ENCODE results near the gene CNTNAP5.

DNA sequence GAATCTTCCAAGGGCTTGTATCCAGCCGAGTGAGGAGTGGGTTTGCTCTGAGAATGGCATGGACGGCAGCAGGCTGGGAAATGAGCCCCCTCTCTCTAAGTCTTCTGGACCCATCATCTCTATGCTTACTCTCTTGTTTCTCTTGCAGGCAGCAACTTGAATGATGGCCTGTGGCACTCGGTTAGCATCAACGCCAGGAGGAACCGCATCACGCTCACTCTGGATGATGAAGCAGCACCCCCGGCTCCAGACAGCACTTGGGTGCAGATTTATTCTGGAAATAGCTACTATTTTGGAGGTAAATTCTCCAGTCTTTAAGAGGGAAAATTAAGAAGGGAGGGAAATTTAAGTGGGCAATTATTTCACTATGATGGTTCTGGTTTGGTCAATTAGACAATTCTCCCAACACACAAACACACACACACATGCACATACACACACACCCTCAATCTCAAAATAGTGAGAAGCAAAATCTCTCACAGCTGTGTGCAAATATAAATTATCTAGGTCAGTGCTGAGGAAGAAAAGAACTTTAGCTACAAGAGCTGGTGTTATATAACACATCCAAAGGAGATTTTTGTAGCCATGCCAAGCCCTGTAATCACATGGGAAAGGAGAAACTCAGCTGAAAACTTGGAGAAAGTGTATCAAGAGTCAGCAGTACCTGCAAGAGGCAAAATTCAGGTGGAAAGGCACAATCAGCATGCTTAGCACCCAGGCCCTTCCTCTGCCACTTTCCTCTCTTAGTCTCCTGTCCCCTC lies 499.2 kb downstream of the CNTNAP5 start:
- TF ChIP-seq, protein P1, sequence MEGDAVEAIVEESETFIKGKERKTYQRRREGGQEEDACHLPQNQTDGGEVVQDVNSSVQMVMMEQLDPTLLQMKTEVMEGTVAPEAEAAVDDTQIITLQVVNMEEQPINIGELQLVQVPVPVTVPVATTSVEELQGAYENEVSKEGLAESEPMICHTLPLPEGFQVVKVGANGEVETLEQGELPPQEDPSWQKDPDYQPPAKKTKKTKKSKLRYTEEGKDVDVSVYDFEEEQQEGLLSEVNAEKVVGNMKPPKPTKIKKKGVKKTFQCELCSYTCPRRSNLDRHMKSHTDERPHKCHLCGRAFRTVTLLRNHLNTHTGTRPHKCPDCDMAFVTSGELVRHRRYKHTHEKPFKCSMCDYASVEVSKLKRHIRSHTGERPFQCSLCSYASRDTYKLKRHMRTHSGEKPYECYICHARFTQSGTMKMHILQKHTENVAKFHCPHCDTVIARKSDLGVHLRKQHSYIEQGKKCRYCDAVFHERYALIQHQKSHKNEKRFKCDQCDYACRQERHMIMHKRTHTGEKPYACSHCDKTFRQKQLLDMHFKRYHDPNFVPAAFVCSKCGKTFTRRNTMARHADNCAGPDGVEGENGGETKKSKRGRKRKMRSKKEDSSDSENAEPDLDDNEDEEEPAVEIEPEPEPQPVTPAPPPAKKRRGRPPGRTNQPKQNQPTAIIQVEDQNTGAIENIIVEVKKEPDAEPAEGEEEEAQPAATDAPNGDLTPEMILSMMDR (IDR thresholded peaks at IDR 0.05), result no peak
- TF ChIP-seq POLR2AphosphoS5 (IDR thresholded peaks at IDR 0.05) (no peak), POLR2A (IDR thresholded peaks at IDR 0.05) (no peak)
